Measurements from ENCODE around the gene EDNRA.
"Not testable (repeated sequence)": the region's sequence is repeated elsewhere in the genome, so short reads cannot be mapped to it uniquely, and the experiment has no call there.

Gene EDNRA

DNA sequence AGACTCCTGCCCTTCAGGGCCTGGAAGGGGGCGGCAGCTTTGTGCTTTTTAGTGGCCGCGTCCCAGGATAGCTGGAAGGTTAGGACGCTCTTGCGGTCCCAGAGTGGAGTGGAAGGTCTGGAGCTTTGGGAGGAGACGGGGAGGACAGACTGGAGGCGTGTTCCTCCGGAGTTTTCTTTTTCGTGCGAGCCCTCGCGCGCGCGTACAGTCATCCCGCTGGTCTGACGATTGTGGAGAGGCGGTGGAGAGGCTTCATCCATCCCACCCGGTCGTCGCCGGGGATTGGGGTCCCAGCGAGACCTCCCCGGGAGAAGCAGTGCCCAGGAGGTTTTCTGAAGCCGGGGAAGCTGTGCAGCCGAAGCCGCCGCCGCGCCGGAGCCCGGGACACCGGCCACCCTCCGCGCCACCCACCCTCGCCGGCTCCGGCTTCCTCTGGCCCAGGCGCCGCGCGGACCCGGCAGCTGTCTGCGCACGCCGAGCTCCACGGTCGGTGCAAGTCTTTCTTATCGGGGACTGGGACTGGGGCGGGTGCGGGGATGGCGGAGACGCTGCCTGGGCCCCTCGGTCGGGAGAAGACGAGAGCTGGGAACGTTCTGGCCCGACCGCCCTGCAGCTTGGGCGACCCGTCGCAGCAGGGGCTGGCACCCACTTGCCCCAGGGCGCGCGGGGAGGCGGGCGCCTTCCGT is at the start of gene EDNRA:
Gene EDNRA (plus strand): TSS at position 207 of the 686 bp plus-strand sequence. CDS start 4,585 bp downstream, outside the sequence.
- DNase-seq = no peak

GRCh38 chr4:147434370-147434769 is 46.5 kb upstream of the EDNRA start:
- not testable (repeated sequence) for DNase-seq

DNA sequence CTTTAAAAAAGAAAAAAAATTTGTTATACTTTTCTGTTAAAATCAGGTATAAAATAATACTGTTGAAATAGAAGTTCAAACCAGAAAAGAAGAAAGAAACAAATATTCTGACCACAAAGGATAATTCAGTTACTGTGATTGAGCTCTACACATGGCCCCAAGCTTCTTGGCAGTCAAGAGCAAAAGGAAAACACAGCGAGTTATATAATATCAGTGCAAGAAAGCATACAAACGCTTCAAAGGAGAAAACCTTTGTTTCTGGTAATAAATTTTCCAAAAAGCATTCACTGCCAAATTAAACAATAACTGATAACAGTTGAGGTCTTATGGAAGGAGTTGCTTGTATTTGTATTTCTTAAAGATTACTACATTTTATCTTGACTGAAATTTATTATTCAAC is 40.5 kb upstream of the EDNRA start:
- DNase-seq = no peak

GRCh38 chr4:147447786-147448185 is 33.1 kb upstream of the EDNRA start:
- DNase-seq = no peak

- DNase-seq = no peak
These were observed 27.2 kb upstream of the EDNRA start for GRCh38 chr4:147453561-147454141.

DNA sequence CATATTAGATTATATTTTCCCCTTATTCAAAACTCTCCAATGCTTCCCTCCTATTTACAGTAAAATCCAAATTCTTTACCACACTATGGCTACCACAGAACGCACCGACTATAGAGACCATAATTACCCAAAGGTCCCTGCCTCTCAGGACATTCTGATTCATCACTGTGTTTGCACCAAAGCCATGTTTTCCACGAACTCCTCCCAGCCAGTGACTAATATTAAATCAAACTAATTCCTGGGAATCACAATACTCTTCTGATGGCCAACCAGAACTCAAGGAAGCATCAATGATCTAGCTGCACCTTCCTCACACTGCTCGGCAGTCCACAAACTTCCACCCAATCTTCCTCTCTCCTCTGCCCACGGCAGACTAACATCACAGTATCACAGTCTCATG is 24.2 kb upstream of the EDNRA start:
- DNase-seq = no peak

- no peak for DNase-seq
These were observed 19.7 kb upstream of the EDNRA start for GRCh38 chr4:147461161-147461560.

DNA sequence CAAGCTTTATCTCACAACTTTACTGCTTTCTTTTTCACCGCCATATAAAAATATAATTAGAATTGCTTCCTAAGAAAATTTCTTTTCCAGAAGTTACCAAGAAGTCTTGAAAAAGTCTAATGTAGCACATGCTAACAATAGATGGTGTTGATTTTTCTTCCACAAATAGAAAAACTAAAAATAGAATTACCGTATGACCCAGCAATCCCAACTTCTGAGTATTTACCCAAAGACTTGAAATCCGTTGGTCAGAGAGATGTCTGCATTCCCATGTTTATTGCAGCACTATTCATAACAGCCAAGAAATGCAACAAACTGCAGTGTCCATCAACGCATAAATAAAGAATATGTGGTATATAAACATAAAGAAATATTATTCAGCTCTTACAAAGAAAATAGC is 17.8 kb upstream of the EDNRA start:
- DNase-seq = no peak

GRCh38 chr4:147465461-147465860 is 15.4 kb upstream of the EDNRA start:
- no peak for DNase-seq

DNA sequence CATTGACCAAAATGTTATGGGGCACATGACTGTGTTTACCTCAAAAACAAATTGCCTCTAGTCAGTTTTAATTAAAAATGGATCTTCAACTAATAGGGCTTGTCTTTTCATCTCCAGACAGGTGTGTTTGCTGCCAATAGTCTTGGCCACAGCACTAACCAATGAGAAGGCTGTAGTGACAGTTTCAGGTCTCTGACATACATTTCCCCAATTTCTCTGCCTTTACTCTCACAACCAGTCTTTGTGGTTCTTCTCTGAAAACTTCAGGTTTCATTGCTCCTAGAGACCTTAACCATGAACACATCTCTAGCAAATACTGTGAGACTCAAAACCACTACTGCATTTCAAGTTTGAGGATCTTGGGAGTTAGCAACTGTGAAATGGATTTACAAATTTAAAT is 3.5 kb upstream of the EDNRA start:
- no peak for DNase-seq

DNA sequence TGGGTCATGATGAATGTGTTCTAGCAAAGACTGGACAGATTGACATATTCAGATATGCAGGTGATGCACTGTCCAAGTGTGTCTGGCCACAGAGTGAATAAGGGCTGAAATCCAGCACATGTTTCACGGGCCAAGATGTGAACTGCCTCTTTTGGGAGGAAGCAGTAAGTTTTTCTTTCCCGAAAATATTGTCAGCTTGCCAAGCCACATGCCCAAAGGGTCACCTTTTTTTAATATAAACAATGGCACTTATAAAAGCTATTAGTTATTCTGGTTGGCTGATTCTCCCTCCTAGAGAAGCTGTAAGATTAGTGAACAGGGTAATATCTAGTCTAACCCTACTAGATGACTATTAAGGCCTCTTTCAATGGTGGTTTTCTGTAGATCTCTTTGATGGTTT is 1.5 kb upstream of the EDNRA start:
- DNase-seq = no peak

DNA sequence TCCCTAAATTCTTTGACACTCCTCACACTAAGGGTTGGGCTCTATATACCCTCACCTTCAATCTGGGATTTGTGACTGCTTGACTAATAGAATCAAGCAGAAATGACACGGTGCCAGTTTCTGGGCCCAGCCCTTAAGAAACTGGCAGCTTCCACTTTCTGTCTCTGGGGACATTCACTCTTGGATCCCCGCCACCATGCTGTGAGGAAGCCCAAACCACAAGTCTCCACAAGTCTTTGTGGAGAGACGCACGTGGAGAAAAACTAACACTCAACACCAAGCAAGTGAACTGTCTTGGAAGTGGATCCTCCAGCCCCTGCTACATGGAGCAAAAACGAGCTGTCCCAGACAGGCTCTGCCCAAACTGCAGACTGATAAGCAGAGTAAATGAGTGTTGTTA is 1.1 kb upstream of the EDNRA start:
- no peak for DNase-seq

DNA sequence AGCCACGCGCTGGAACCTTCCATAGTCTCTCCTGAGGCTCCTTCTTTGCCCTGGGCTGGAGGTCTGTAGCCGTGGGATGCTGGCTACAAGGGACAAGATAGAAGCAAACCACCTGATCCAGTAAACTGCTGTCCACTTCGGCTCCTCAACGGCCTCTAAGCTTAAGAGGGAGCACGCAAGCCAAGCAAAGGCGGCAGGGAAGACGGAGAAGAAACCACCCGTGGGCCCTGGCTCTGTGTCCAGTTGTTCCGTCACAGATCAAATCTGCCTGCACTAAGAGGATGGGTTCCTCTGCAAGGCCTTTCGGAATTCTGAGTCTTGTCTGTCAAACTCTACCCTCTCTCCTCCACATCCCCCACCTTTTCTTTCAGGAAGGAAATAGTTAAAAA is 401 bp upstream of the EDNRA start:
- DNase-seq = no peak

DNA sequence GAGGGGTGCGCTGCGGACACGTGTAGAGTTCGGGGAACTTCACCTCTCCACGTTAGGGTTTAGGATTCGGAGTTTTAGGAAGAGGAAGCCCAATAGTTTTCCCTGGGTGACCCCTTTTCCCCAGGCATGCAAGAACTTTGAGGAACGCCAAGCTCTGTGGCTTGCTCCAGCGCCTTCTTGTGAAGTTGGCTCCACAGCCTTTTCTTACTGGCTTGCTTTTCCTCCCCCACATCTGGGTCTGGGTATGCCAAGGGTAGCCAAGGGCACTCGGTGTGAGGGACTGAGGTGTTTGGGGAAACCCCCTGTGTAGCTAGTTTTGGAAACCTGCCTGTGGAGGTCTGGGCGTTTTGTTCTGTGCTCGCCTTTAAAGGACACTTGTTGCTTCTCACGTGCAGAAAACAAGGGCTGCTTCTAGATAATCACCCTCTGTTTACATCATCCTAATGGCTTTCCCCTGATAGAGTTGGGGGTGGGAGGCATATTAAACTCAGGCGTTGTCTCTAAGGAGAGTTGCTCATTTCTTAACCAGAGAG is 746 bp downstream of the EDNRA start:
- no peak for DNase-seq

DNA sequence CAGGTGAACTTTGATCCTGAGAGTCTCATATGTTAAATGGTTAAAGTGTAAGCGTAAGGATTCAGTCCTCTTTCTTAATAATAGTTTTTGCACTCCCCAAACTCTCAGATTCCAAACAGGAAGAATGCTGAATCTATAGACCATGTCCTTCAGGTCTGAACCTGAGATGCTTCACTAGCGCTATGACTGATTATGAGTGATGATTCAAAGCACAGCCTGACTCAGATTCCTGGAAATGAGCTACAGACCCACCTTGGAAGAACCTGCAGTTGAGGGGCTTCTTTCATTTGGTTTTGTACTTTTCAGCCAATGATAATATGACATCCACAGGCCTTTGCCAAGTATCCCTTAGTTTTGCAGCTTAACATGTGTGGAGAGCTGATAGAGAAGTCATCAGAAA is 1.4 kb downstream of the EDNRA start:
- DNase-seq = no peak

DNA sequence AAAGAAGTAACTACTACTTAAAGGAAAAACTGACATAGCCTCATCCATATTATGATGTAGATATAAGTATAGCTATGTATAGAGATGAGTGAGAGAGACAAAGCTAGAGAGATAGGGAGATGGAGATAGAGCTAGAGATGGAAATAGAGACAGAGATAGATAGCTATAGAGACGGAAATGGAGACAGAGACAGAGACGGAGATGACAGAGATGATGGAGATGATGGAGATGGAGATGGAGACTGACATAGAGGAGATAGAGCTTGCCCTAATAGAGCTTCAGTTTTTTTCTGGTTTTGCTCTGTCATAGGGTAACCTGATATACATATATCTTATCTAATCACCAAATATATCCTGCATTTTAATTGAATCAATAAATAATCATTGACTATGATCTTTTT is 4.3 kb downstream of the EDNRA start:
- DNase-seq = no peak

DNA sequence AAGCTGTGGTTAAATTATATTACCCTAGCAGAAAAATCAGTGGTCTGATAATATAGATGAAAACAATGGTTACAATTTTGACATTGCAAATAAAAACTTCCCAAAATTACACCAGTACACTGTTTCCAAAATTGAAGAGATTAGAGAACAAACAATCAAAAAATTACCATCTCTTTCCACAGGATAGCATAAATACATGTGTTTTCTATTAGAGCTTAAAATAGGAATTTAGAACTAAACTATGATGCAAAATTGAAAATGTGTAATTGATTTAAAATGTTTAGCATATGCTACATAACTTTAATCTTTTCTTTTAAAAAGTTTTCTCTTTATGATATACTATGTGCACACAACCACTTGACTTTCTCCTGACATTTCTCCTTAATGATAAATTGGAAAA is 6.7 kb downstream of the EDNRA start:
- DNase-seq = no peak

- no peak for DNase-seq
These were observed 7.7 kb downstream of the EDNRA start for GRCh38 chr4:147488556-147488955.

GRCh38 chr4:147491086-147491485 is 10.2 kb downstream of the EDNRA start:
- DNase-seq = no peak

- DNase-seq = no peak
These were observed 11.4 kb downstream of the EDNRA start for GRCh38 chr4:147492306-147492705.

DNA sequence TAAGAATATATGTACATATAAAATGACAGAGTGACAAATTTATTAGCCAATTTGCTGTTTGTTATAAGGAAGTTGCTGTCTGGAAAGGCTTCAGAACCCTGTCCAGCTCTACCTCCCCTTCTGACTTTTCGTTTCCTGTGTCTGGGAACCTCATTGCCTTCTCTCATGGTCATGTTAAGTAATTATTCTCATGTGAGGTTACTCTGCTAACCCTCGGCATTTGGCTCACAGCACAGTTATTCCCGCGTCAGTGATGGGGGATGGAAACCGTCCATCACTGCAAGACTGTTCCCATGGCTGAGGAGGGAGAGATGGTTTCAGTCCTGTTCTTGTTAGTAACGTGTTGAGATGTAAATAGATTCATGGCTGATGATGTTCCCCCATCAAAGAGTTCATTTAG is 11.9 kb downstream of the EDNRA start:
- DNase-seq = no peak

- DNase-seq = no peak
These were observed 12.4 kb downstream of the EDNRA start for GRCh38 chr4:147493307-147493706.

GRCh38 chr4:147494301-147494700 is 13.4 kb downstream of the EDNRA start:
- no peak for DNase-seq

DNA sequence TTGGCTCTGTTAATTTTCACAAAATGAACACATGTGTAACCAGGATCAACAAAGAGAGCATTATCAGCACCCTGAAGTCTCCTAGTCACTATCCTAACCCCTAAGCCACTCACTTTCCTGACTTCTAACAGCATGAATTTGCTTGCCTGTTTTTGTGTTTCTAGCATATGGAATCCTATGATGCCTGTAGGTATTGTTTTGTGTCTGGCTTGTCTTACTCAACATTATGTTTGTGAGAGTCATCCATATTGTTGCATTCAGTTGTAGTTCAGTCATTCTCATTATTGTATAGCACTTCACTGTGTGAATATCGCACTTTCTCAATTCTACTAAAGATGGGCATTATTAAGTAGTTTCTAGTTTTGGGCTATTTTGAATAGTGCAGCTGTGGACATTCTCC is 15.6 kb downstream of the EDNRA start:
- DNase-seq = no peak

All from suppressor macrophage treated with lipopolysaccharide for 4 hours (primary cell).